Measurements from ENCODE around the gene KLK10. TPM values are rescaled to one million over a fixed set of nuclear protein-coding genes. Genes with fewer than 3 reads are reported as not detected.

The KLK10 gene
- total and polyA plus RNA-seq, 2 donors (not counting 3 experiments of a cell fraction or from before 2014, with no cell fraction given) = not detected

GRCh38 chr19:50980208-50980607 lies 39.3 kb downstream of the KLK10 start:
- Histone ChIP-seq H3K4me2 (ENCODE audit: insufficient read depth, low read length) (no peak overlapping the region), H3K4me3 (replicated peaks in 1 of 3; ENCODE audit: insufficient read depth in 1 of 3, low read depth in 1 of 3, low read length in 3 of 3) (no peak overlapping the region), H4K20me1 (replicated peaks; ENCODE audit: control insufficient read depth, extremely low read depth, insufficient read depth, low read length) (no peaks in the 10 kb centered on the region), H3K79me2 (ENCODE audit: control insufficient read depth, insufficient read depth, low read length) (no peaks in the 10 kb centered on the region), H3K9me1 (replicated peaks; ENCODE audit: control insufficient read depth, extremely low read depth, insufficient read depth, low read length) (no peaks in the 10 kb centered on the region), H3K4me1 (ENCODE audit: control insufficient read depth, extremely low read depth, insufficient read depth, low read length) (no peaks in the 10 kb centered on the region), H2AFZ (ENCODE audit: low read depth, low read length) (no peak overlapping the region), H3K27me3 (ENCODE audit: control insufficient read depth in 2 of 2, insufficient read depth in 2 of 2, low read length in 2 of 2) (no peaks in the 10 kb centered on the region), H3K9ac (replicated peaks; ENCODE audit: extremely low read depth, insufficient read depth, low read length) (no peak overlapping the region), H3K9me3 (replicated peaks; ENCODE audit: control insufficient read depth, insufficient read depth, low read length) (no peaks in the 10 kb centered on the region), H3K27ac (ENCODE audit: insufficient read depth, low read depth, low read length) (no peak overlapping the region), H3K36me3 (ENCODE audit: control insufficient read depth in 2 of 2, extremely low read depth in 1 of 2, insufficient read depth in 2 of 2, low read length in 2 of 2) (no peaks in the 10 kb centered on the region)
- CTCF ChIA-PET = interaction anchor here (1.1 kb wide), 1 partner anchor 36 kb away, joined by 3 read pairs; no protein-coding TSS in a partner anchor
- dilution Hi-C loops (cut with MboI; ENCODE audit: extremely low pct_ligation_motif_present, low sequenced_read_pairs) (no loop called here), intact Hi-C loops (cut with micrococcal nuclease) (no loop called here)
- DNase-seq (ENCODE audit: low read depth, low spot score) = no peak
- POLR2A ChIA-PET = no interaction called here
- no peak for FAIRE-seq
- TF ChIP-seq GATA2 (IDR thresholded peaks at IDR 0.05; ENCODE audit: insufficient read depth, insufficient read length, low read depth, low read length) = no peak
- no peak for TF ChIP-seq MYC (IDR thresholded peaks at IDR 0.05; ENCODE audit: low read depth, low read length)
- no peak for TF ChIP-seq EZH2 (IDR thresholded peaks at IDR 0.05; ENCODE audit: borderline replicate concordance, low read depth, low read length, severe bottlenecking)
- TF ChIP-seq POLR2A (IDR thresholded peaks at IDR 0.05; ENCODE audit: low read depth, low read length) = no peak
- TF ChIP-seq FOS (IDR thresholded peaks at IDR 0.05; ENCODE audit: borderline replicate concordance, insufficient read depth, low read length) = no peak
- no peak for TF ChIP-seq MAX (IDR thresholded peaks at IDR 0.05; ENCODE audit: insufficient read depth, insufficient read length)
- TF ChIP-seq JUN (IDR thresholded peaks at IDR 0.05; ENCODE audit: borderline replicate concordance, insufficient read depth, insufficient read length, low read depth) = no peak
- TF ChIP-seq CTCF (IDR thresholded peaks at IDR 0.05; ENCODE audit: extremely low read depth in 1 of 2, insufficient read depth in 1 of 2, low read depth in 1 of 2, low read length in 2 of 2) = no peak
- no TSS peak for BruUV-seq (replicated peaks)

Data from endothelial cell of umbilical vein (primary cell).